Activated naive CD4-positive, alpha-beta T cell treated with anti-CD3 and anti-CD28 coated beads, Interleukin-2, amount 50 U/mL, for 72 hours (primary cell): ENCODE results near the gene CCDC33. TPM values are rescaled to one million over a fixed set of nuclear protein-coding genes. Genes with fewer than 3 reads are reported as not detected.

Experiments used
- ATAC-seq, 2 donors: fragments of 150-1000 bp; cut with Tn5 transposase; 2 replicates each; pipeline ENCODE4 v1.10.0; 2021; ENCODE audit warnings: mild to moderate bottlenecking in 2 of 2, moderate library complexity in 2 of 2
- DNase-seq, 2 donors: peaks; one replicate each; pipeline ENCODE4 v3.0.0; 2021 to 2022; ENCODE audit warnings: low spot score in 2 of 2
- H3K27ac Mint-ChIP-seq, 2 donors: one replicate each; pipeline ENCODE4 v1.8.0; 2022; ENCODE audit warnings: mild to moderate bottlenecking in 2 of 2, mixed read lengths in 2 of 2
- H3K36me3 Mint-ChIP-seq, 2 donors: one replicate each; pipeline ENCODE4 v1.8.0; 2022; ENCODE audit warnings: mixed read lengths in 2 of 2
- H3K9me3 Mint-ChIP-seq, 2 donors: one replicate each; pipeline ENCODE4 v1.8.0; 2022; ENCODE audit warnings: mixed read lengths in 2 of 2
- total RNA-seq, 2 donors: library from RNA; stranded (reverse); gene quantifications; one replicate each; pipeline ENCODE4 v1.2.3, GENCODE V29; 2022

The CCDC33 gene
- total RNA-seq, 2 donors from 2014 or later: not detected

DNA sequence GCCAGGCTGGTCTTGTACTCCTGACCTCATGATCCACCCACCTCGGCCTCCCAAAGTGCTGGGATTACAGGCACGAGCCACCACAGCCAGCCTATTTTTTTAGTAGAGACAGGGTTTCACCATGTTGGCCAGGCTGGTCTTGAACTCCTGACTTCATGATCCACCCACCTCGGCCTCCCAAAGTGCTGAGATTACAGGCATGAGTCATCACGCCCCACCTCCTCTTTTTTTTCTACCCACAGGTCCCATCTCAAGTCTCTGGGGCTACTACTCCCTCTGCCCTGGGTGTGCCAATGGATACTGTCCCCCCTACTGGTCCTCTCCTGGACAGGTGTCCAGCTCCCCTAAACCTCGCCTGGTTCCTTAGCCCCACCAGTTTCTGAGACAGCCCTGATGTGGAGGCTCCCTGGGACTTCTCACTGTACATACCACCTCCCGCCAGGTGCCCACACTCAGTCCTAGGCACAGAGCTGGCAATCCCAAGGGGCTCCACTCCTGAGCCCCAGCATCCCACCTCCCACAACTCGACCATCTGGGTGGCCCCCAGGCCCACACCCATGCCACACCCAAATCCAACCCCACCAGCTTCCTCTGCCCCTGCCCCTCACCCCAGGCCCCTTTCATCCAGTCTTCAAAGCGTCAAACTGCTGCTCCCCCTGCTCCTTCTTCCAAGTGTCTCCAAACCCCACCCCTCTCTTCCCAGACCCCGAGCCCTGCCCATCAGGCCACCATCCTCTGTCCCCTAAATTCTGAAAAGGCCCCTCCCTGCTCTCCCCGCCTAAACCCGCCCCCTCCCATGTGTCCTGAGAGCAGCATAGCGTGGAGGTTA, 144.4 kb downstream of the CCDC33 start:
- DNase-seq (no peak), ATAC-seq (no peak)
- H3K36me3 Mint-ChIP-seq: no peaks in the 10 kb centered on the region
- no peaks in the 10 kb centered on the region for H3K9me3 Mint-ChIP-seq
- peak overlapping the region in 1 of 2 donors; percentile 53 for H3K27ac Mint-ChIP-seq

DNA sequence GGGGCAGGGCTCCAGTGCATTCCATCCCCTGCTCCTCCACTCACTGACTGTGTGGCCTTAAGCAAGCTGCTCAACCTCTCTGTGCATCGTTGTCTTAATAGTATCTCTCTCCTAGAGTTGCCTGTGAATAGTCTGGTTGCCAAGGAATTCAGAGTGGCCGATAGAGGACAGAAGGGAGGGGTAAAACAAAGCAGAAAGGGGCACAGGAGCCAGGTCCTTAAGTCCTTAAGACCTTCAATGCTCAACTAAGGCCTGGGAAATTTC, 145.0 kb downstream of the CCDC33 start:
- H3K9me3 Mint-ChIP-seq: no peaks in the 10 kb centered on the region
- H3K36me3 Mint-ChIP-seq: no peaks in the 10 kb centered on the region
- H3K27ac Mint-ChIP-seq: peak overlapping the region in 1 of 2 donors; percentile 93
- DNase-seq: no peak
- no peak for ATAC-seq

DNA sequence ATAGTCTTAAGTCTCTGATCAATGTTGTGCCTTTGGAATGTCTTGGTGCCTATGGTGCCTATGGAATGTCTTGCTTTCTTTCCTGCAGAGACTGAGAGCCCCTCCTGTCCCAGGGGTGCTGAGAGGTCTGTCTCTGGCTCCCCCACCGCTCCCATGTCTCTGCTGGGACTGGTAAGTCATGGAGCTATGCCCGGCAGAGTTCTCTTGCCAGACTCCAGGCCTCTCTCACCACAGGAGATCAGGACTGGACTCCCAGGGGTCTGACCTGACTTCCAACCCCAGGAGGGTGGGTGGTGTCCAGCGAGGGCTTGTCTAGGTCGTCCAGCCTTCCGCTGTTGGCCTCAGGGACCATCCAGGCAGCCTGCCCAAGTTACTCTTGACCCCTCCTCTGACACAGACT, 145.4 kb downstream of the CCDC33 start:
- DNase-seq: no peak
- no peak for ATAC-seq
- H3K9me3 Mint-ChIP-seq: no peaks in the 10 kb centered on the region
- peak overlapping the region in 1 of 2 donors; percentile 93 for H3K27ac Mint-ChIP-seq
- no peaks in the 10 kb centered on the region for H3K36me3 Mint-ChIP-seq

DNA sequence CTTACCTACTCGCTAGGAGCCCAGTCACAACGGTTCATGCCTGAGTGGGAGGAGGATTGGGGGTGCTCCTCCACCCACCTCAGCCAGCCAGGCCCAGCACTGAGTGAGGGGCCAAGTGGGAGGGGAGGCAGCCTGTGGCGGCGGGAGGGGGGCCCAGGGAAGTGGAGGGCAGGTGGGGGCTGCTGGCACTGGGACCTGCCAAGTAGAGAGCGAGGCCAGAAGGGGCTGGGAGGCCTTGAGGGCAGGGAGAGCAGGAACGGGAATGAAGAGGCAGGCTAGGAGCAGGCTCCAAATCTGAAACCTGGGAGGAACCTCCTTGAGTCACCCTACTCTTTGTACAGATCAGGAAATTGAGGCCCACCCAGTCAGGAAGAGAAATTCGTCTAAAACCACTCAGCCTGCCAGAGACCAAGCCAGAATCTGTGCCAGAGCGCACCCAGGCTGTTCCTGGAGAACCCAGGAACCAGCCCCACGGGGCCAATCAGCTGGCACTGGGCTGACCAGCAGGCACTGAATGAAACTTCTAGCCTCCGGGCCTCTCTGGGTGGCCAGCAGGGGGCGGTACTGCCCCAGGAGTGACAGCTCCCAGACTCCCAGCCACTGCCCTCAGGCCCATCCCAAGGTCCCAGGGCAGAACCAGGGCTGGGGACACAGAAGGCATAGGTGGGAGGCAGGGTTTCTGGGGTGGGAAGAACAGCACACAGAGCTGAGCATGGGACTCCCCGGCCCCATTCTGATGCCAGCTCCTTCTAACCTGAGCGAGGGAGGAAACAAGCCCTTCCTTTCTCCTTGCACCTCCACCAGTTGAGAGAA, 146.1 kb downstream of the CCDC33 start:
- DNase-seq: peak; percentile 83 to 85
- H3K36me3 Mint-ChIP-seq: no peaks in the 10 kb centered on the region
- H3K9me3 Mint-ChIP-seq: no peaks in the 10 kb centered on the region
- ATAC-seq: peak; percentile 26 to 35
- peak overlapping the region in 1 of 2 donors; percentile 93 for H3K27ac Mint-ChIP-seq

DNA sequence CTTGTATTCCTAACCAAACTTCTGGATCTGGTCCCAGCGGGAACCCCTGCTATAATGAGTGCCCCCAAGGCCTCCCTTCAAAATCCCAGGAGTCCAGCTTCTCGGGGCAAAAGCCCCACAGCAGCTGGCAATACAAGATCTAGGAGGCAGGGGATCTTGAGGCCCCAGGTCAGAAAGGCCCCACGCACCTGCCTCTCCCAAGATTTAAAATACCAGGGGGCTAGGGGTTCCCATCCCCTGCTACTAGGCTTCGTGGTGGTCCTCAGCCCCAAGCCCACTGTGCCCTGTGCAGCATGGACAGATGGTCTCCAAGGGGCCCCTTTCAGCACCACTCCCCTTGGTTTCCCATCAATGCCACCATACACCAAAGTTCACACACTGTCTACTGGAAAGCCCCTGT, 147.2 kb downstream of the CCDC33 start:
- DNase-seq (no peak), ATAC-seq (no peak)
- Mint-ChIP-seq H3K9me3 (no peaks in the 10 kb centered on the region), H3K36me3 (no peaks in the 10 kb centered on the region), H3K27ac (peak overlapping the region; percentile 84 to 93)

DNA sequence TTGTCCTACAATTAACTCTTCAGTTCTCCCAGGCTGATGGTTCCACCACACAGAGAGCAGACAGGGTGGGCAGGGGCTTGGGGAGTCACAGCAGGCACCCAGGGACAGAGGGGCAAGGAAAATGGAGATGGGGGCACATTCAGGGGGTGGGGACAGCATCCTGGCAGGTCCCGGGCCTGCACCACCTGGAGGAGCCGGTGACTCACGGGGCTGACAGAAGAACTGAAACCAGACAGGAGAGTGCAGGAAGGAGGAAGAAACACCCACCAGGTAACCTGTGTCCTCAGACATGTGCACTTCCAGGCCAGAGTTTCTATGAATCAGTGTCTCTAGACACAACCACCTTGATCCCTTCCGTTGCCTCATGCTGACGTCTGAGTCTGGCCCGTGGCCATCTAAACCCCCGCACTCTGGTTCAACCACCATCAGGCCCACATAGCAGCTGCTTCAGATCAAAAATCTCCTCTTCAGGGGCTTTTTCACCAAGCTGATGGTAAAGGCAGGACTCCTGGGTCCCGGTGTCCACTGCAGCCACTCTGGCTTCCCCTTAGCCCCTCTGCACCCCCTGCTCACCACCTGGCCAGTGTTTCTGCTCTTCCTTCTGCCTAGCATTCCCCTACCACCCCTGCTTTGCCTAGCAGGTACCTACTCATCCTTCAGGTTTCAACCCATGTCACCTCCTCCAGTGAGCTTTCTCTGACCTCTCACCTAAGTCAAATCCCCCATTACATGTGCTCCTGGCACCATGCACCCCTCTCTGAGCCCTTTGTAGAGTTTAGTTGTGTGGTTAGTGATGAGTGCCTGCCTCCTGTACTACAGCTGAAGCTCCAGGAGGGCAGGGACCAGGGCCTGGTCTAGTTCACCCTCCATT, 147.8 kb downstream of the CCDC33 start:
- H3K27ac Mint-ChIP-seq: peak overlapping the region; percentile 84 to 93
- H3K36me3 Mint-ChIP-seq: no peaks in the 10 kb centered on the region
- DNase-seq (peak; percentile 60 to 87), ATAC-seq (peak; percentile 74 to 79)
- H3K9me3 Mint-ChIP-seq: no peaks in the 10 kb centered on the region

DNA sequence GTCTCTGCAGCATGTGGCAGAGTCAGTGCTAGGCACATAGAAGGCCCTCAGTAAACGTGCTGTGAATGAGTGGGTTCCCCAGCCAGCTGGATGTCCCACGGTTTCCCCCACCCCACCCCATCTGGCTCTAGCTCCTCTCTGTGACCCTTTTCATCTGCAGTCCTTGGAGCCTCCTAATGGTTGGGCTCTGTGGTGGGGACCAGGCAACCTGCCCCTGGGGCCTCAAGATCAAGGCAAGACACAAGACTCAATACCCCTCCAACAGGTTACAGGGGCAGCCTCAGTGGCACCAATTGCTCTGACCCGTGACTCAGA, 148.4 kb downstream of the CCDC33 start:
- no peaks in the 10 kb centered on the region for H3K36me3 Mint-ChIP-seq
- DNase-seq: no peak
- ATAC-seq: peak in 1 of 2 donors; percentile 0

DNA sequence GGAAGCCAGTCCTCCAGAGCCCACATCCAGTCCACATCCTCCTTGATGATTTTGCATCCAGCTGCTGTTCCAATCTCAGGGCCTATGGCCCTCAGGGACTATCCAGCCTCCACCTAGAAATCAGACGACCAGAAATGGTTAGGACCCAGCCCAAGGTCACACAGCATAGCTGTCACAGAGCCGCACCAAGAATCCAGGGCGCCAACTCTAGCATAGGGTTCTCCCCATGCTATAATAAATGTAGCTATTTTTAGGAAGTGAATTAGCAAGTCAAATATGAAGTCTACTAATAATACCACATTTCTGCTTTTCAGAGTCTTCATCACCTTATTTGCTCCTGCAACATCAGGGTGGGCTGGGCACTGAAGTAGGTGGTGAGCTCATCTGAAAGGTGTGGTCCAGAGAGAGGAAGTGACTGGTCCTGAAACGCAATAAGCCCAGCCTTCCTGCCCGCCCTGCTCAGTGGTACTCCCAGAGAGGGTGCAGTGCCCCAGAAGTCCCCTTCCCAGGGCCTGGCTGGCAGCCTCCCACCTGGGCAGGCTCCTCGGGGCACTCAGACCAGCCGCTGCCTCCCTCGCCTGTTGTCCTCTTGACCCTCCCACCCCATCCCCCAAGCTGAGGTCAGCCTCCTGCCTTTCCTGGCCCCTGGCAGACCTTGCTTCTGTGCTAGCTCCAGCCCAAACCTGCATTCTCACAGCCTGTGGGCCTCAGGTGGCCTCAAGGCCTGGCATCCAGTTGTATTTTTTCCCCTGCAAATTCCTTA, 148.9 kb downstream of the CCDC33 start:
- ATAC-seq (peak; percentile 52 to 66), DNase-seq (peak; percentile 45 to 75)
- Mint-ChIP-seq H3K27ac (peak overlapping the region; percentile 84 to 93), H3K36me3 (no peaks in the 10 kb centered on the region), H3K9me3 (no peaks in the 10 kb centered on the region)

More for the DNA sequence above, 148.4 kb downstream of the CCDC33 start:
- Mint-ChIP-seq H3K27ac (peak overlapping the region; percentile 84 to 93), H3K9me3 (no peaks in the 10 kb centered on the region)

DNA sequence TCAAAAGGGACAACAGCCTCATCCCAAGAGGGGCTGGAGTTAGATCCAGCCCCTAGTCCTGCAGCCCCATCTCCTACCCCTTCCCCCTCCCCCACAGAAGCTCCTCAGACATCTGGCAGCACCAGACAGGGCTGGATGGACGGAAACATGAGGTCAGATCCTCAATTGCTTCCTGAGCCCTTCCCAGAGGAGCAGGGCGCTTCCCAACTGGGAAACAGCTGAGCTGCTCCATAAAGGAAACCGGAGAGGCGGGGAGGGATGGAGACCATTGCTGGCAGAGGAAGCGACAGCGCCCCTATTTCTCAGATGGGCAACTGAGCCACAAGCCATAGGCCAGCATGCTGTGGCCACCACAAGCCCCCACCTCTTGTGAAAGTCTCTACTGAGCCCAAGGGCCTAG, 149.6 kb downstream of the CCDC33 start:
- no peak for ATAC-seq
- Mint-ChIP-seq H3K9me3 (no peaks in the 10 kb centered on the region), H3K36me3 (no peaks in the 10 kb centered on the region), H3K27ac (peak overlapping the region in 1 of 2 donors; percentile 93)
- no peak for DNase-seq

Other genes starting within 250 kb of the CCDC33 start
- 1 to 10 TPM; 5.9 to 7.2 TPM for gene STOML1, start 244.0 kb upstream of the CCDC33 start, total RNA-seq
- 10 to 100 TPM; 76.3 to 91.7 TPM for gene PML, start 241.6 kb upstream of the CCDC33 start, total RNA-seq
- 1 to 10 TPM in 1 of 2 donors, not detected in 1; 1.1 TPM for gene GOLGA6A, start 153.8 kb upstream of the CCDC33 start, total RNA-seq
- not detected for gene ISLR2, start 105.7 kb upstream of the CCDC33 start, total RNA-seq
- not detected for gene ISLR, start 62.6 kb upstream of the CCDC33 start, total RNA-seq
- under 1 TPM in 1 of 2 donors, not detected in 1; 0.14 TPM for gene STRA6, start 33.5 kb upstream of the CCDC33 start, total RNA-seq
- gene CYP11A1, start 131.3 kb downstream of the CCDC33 start, total RNA-seq: under 1 TPM in 1 of 2 donors, not detected in 1; 0.59 TPM
- 10 to 100 TPM; 47.8 to 53.6 TPM for gene SEMA7A, start 197.6 kb downstream of the CCDC33 start, total RNA-seq
- gene UBL7, start 224.8 kb downstream of the CCDC33 start, total RNA-seq: 10 to 100 TPM; 43.3 to 50.4 TPM